Measurements from ENCODE around the gene TRAPPC2.
"Not testable (repeated sequence)": the region's sequence is repeated elsewhere in the genome, so short reads cannot be mapped to it uniquely, and the experiment has no call there.

Gene TRAPPC2

GRCh38 chrX:13697455-13697854 is 37.0 kb downstream of the TRAPPC2 start:
- DNase-seq: no peak

DNA sequence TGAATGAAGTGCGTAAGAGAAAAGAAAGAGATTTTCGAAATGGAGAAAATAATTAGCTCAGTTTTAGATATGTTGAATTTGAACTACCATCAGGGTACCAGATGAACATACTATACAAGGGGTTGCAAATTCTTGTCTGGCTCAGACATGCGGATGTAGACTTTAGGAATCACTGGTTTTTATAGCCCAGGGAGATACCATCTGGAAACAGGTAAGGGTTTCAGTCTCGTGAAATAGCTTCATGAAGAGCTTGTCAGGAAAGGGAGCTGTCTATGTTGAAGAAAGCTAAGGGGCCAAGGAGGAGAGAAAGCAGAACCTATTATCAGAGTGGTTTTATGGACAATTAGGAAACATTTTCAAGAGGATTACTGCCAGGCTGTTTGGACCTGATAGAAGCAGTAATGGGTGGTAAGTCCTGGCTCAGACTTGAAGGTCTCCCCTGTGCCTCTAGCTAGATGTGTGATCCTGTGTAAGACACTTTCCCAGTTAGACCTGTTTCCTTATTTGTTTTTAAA is 38.8 kb downstream of the TRAPPC2 start:
- DNase-seq: no peak

DNA sequence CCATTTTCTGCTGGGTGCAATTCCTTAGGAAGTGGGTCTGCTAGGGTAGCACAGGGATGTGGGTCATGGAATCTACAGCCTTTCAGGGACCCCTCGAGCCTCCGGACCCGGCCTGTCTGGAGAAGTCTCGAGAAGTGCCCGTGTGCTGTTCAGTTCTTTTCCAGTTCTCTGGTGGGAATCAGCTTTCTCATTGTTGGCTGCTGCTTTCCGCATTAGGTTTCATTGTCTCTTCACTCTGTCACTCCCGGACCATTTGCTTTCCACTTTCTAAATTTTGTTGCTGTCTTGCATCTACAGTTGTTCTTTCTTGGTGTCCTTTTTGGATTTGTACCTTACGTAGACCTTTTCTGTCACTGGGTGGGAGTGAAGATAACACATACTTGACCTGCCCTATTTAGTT is 39.4 kb downstream of the TRAPPC2 start:
- no peak for DNase-seq

DNA sequence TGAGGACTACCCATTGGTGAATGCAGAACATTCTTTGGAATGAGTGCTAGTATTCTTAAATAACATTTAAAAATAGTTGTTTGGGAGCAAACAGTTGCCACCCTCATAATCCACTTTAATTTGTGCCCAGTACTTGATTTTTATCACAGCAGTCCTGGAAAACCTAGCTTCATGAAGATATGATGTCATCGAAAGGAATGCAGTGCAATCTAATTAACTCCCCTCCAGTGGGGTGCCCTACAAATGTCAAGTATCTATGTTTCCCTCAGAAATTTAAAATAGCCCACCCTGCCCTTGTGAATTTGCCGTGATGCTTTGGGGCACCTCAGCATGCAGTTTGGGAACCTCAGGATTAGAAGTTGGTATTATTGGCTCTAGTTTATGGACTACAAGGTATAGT is 40.1 kb downstream of the TRAPPC2 start:
- no peak for DNase-seq

DNA sequence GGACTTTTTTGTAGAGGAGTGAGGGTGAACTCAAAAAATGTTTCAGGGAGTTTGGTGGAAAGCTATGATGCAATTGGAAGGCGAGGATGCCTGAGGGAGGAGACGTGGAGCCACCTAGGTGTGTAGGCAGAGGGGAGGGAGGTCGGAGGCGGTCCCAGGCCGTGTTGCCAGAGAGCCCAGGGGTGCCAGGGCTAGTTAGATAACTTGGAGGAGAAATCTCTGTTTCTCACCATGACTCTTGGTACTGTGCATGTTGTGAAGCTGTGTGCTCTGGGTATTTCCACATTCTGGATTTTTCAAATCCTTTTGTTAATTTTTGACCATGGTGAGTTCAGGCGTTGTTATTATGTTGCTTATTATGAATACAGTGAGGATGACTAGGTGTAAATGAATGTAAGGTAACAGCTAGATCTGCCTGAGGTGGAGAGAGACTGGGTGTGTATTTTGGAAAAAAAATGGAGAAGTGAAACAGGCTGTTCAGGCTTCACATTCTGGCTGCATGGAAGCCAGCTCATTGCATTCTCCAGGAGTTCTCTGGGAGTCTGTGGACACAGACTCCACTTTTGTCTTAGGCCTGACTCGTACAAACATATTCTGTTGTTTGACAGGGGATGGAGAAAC is 41.0 kb downstream of the TRAPPC2 start:
- DNase-seq: no peak

DNA sequence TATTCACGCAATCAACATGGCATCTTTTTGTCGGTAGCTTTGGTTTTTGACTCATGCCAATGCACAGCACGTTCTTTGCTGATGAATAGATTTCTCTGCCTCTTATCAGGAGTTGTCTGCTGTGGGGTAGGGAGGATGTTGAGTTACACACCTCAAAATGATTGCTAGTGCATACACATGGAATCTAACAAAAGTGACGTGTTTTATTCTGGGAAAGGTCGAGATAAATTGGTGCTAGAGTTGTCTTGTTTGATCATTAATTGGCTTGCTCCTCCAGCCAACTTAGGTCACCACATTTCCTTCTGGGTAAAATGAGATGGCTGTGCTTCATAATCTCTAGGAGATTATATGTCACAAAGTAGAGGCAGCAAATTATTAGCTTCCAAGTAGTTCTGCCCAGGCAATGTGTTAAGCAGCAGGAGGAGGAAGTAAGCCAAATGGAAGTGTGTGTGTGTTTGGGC is 41.6 kb downstream of the TRAPPC2 start:
- no peak for DNase-seq

- peak in 1 of 2 donors; percentile 25 for DNase-seq
Observed at GRCh38 chrX:13691841-13692371, 42.5 kb downstream of the TRAPPC2 start.

- DNase-seq: peak in 1 of 2 donors; percentile 42
Observed at GRCh38 chrX:13690836-13691235, 43.6 kb downstream of the TRAPPC2 start.

DNA sequence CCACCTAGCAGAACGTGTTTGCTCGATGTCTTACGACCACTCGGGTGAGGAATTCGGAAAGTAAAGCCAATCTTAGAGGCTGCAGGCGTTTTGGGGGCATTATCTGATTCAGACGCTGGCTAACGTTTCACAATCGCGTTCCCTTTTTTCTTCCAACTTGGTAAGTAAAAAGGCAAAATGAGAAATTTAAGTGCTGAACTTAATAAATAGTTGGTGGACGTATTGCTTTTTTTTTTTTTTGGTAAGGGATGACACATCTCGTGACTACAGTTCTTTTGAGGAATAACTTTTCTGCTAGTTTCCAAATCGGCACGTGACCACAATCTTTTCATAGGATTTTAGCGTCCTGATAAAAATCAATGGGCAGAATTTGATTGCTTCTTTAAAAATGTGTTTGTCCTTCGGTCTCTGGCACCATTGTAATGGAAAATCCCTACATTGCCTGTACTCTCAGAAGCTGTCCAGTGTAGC is 44.6 kb downstream of the TRAPPC2 start:
- peak in 1 of 2 donors; percentile 13 for DNase-seq

DNA sequence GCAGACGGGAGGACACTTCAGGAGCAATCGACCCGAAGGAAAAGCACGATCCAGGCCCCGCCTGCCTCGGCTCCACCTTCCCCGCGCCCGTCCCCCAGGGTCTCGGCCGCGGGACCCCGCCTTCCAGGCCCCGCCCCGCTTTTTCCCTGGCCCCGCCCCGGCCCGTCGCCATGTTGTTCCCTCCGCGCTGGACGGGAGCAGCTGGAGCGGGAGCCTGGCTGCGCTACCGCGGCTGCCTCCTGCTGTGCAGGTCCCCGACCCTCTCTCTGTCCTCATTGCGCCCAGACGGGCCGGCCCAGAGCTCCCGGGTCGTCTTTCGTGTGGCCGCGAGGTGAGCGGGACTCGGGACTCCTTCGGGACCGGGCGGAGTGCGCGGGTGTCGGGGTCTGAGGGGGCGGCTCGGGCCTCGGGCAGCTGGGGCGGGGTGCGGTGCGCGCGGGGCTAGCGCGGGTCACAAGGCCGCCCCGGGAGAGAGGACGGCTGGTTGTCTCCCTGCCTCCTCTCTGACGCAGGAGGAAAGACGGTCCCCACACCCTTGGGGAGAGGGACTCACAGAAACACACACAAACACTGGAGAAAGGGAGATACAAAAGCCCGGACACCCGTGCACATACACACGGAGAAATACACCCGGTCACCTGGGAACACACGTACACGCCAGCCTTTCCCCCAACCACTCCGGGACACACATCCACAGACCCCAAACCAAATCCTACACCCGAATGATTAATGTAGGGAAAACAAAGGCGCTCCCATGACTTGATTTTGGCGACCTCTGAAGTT is 45.3 kb downstream of the TRAPPC2 start, which contains the start of gene RAB9A:
Gene RAB9A (plus strand): TSS at position 171 of the 783 bp plus-strand sequence. CDS start 19,619 bp downstream, outside the sequence.
- DNase-seq: peak; percentile 74 to 84

- peak in 1 of 2 donors; percentile 24 for DNase-seq
Observed at GRCh38 chrX:13688384-13688957, 45.9 kb downstream of the TRAPPC2 start.

GRCh38 chrX:13687203-13687602 is 47.2 kb downstream of the TRAPPC2 start:
- no peak for DNase-seq

DNA sequence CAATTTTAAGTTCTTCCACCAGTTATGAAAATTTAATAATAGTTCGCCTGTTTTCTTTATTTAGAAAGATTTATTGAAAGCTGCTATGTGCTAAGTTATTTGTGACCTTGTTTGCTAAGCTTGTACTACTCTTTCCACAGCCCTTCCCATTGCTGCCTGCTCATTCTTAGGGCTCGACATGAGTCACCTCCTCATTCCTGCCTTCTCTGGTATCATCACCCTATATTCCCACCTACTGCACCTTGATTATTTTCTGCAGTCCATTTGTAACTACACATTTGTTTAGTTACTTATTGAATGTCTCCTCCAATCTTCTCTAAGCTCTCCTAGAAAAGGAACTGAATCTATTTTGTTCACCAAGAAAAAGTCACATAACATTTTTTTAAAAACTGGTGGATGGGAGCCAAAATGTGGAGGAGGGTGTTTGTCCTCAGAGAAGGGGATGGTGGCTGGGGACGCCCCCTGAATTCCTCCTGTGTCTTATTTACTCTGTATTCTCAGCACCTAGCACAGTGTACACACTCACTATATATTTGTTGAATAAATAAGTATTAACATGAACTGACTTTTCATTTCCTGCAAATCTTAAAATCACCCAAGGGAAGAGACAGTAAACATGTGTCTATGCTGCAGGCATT is 49.2 kb downstream of the TRAPPC2 start:
- no peak for DNase-seq

DNA sequence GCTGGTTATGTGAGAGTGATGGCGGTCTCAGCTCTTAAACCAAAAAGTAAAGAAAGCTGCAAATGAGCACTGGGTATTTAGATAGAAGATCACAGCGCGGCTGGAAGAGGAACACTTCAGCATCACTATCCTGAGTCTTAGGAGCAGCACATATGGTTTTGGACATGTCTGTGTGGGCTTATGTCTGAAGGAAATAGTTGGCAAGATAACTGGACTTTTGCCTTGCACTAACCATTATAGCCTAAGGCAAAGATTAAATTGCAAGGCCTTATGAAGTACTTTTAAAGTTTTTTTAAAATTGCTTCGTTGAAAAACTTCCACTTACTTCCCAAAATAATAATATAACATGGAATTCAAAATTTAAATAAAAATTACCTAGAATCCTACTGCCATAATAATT is 50.1 kb downstream of the TRAPPC2 start:
- no peak for DNase-seq

DNA sequence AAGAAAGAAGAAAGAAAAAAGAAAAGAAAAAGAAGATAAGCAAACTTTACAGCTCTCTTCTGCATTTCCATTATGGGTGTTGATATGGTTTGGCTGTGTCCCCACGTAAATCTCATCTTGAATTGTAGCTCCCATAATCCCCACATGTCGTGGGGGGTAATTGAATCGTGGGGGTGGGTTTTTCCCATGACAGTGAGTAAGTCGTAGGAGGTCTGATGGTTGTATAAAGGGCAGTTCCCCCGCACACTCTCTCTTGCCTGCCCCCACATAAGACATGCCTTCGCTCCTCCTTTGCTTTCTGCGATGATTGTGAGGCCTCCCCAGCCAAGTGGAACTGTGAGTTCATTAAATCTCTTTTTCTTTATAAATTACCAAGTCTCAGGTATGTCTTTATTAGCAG is 52.8 kb downstream of the TRAPPC2 start:
- no peak for DNase-seq

DNA sequence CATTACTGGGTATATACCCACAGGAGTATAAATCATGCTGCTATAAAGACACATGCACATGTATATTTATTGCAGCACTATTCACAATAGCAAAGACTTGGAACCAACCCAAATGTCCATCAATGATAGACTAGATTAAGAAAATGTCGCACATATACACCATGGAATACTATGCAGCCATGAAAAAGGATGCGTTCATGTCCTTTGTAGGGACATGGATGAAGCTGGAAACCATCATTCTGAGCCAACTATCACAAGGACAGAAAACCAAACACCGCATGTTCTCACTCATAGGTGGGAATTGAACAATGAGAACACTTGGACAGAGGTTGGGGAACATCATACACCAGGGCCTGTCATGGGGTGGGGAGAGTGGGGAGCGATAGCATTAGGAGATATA is 54.7 kb downstream of the TRAPPC2 start:
- DNase-seq: not testable (repeated sequence)

DNA sequence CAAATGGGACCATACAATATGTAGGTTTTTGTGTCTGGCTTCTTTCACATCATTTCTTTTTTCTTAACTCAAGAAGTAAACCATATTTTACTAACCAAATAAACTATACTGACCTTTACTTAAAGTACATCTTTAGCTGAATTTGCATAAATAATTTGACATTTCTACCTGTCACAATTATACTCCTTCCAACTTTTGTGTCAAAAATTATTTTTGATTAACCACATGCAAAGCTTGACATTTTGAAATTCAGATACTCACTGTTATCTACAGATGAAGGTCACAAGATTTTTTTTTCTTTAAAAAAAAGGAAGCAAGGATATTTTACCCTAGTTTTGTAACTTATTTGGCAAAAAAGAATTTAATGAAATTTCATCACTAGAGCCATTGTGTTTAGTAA is 57.5 kb downstream of the TRAPPC2 start:
- no peak for DNase-seq

GRCh38 chrX:13673016-13673415 is 61.4 kb downstream of the TRAPPC2 start:
- no peak for DNase-seq

DNA sequence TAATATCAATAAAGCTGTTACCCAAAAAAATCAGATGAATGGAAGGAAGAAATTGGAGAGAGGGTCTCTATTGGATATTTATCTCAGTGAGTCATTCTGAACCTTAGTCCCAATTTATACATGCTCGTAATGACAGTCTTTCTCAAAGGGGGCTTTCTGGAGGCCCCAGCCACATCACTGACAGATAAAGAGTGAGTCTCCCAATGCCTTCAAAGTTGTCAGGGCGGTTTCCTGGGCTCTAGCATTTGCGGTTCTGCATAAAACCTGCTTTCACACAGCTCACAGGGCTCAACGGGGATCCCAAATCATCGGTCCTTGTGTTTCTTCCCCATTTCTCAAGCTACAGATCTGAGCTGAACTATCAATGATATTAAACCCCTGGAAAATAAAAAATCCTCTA is 64.2 kb downstream of the TRAPPC2 start:
- no peak for DNase-seq

DNA sequence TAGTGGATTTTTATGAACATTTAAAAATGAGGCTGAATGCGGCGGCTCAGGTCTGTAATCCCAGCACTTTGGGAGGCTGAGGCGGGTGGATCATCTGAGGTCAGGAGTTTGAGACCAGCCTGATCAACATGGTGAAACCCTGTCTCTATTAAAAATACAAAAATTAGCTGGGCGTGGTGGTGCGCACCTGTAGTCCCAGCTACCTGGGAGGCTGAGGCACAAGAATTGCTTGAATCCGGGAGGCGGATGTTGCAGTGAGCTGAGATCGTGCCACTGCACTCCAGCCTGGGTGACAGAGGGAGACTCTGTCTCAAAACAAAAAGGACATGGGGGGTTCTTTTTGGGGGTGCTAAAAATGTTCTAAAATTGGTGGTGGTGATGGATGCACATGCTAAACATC is 64.7 kb downstream of the TRAPPC2 start:
- not testable (repeated sequence) for DNase-seq

- peak; percentile 38 to 73 for DNase-seq
Observed at GRCh38 chrX:13669246-13669737, 65.1 kb downstream of the TRAPPC2 start.

GRCh38 chrX:13667919-13668318 is 66.5 kb downstream of the TRAPPC2 start:
- DNase-seq: no peak

GRCh38 chrX:13666836-13667235 is 67.6 kb downstream of the TRAPPC2 start:
- no peak for DNase-seq
